ENCODE data around the gene ZNF735. TPM values are rescaled to one million over a fixed set of nuclear protein-coding genes. Genes with fewer than 3 reads are reported as not detected.
A peak's percentile ranks its signal among the peaks of the same experiment; 100 is the strongest.
"Not testable (repeated sequence)": the region's sequence is repeated elsewhere in the genome, so short reads cannot be mapped to it uniquely, and the experiment has no call there.

The ZNF735 gene
- total and polyA plus RNA-seq, 9 of the 15 experiments (the other 6 are each of a cell fraction or from before 2014, with no cell fraction given) = not detected

DNA sequence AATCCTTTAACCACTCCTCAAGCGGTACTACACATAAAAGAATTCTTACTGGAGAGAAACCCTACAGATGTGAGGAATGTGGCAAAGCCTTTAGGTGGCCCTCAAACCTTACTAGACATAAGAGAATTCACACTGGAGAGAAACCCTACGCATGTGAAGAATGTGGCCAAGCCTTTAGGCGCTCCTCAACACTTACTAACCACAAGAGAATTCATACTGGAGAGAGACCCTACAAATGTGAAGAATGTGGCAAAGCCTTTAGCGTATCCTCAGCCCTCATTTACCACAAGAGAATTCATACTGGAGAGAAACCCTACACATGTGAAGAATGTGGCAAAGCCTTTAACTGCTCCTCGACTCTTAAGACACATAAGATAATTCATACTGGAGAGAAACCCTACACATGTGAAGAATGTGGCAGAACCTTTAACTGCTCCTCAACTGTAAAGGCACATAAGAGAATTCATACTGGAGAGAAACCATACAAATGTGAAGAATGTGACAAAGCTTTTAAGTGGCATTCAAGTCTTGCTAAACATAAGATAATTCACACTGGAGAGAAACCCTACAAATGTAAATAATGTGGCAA lies 12.8 kb downstream of the ZNF735 start:
- H3K79me2 ChIP-seq (ENCODE audit: control insufficient read depth, insufficient read depth, low read length); in situ Hi-C loops (cut with MboI): not testable (repeated sequence)
- 0% methylated on average over 5 of the region's 5 CpGs for WGBS (ENCODE audit: insufficient coverage, low coverage, missing lambda C conversion rate)

DNA sequence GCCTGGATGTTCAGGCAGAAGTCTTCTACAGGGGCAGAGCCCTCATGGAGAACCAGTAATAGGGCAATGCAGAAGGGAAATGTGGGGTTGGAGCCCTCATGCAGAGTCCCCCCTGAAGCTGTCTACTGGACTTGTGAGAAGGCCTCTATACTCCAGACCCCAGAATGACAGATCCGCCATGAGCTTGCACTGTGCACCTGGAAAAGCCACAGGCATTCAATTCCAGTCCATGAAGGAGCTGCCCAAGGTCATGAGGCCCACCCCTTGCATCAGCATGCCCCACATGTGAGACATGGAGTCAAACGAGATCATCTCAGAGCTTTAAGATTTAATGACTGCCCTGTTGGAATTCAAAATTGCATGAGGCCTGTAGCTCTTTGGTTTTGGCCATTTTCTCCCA lies 16.4 kb downstream of the ZNF735 start:
- no TSS peak for BruUV-seq (replicated peaks)
- intact Hi-C loops (cut with micrococcal nuclease) = no loop called here
- Histone ChIP-seq H3K36me3 (ENCODE audit: control insufficient read depth, insufficient read depth, low read length) (no peaks in the 10 kb centered on the region), H3K27me3 (ENCODE audit: control insufficient read depth in 2 of 2, insufficient read depth in 2 of 2, low read length in 2 of 2) (no peaks in the 10 kb centered on the region), H4K20me1 (replicated peaks; ENCODE audit: control insufficient read depth, insufficient read depth, low read length) (no peaks in the 10 kb centered on the region), H3K4me3 (no peak overlapping the region), H3K9ac (ENCODE audit: insufficient read depth in 1 of 2, low read depth in 2 of 2, low read length in 2 of 2) (no peak overlapping the region), H2AFZ (ENCODE audit: low read depth, low read length) (no peak overlapping the region), H3K27ac (ENCODE audit: extremely low read depth, low read depth, low read length) (no peak overlapping the region), H3K9me3 (replicated peaks; ENCODE audit: control insufficient read depth, insufficient read depth, low read depth, low read length) (no peaks in the 10 kb centered on the region; the same call in 1 of the 2 replicates), H3K79me2 (ENCODE audit: control insufficient read depth, insufficient read depth, low read length) (no peaks in the 10 kb centered on the region), H3K4me2 (ENCODE audit: insufficient read depth, low read length) (no peak overlapping the region), H3K4me1 (replicated peaks in 1 of 2; ENCODE audit: control insufficient read depth in 2 of 2, insufficient read depth in 2 of 2, low read length in 2 of 2) (no peaks in the 10 kb centered on the region), H3K9me1 (ENCODE audit: control insufficient read depth, insufficient read depth, low read length) (no peaks in the 10 kb centered on the region)
- TF ChIP-seq MCM3 (IDR thresholded peaks at IDR 0.05) = no peak
- no peak for TF ChIP-seq ZNF551 (CRISPR knock-in tag; IDR thresholded peaks at IDR 0.05)
- no peak for TF ChIP-seq ZNF121 (CRISPR knock-in tag; conservative IDR thresholded peaks at IDR 0.05)
- TF ChIP-seq, protein P1, sequence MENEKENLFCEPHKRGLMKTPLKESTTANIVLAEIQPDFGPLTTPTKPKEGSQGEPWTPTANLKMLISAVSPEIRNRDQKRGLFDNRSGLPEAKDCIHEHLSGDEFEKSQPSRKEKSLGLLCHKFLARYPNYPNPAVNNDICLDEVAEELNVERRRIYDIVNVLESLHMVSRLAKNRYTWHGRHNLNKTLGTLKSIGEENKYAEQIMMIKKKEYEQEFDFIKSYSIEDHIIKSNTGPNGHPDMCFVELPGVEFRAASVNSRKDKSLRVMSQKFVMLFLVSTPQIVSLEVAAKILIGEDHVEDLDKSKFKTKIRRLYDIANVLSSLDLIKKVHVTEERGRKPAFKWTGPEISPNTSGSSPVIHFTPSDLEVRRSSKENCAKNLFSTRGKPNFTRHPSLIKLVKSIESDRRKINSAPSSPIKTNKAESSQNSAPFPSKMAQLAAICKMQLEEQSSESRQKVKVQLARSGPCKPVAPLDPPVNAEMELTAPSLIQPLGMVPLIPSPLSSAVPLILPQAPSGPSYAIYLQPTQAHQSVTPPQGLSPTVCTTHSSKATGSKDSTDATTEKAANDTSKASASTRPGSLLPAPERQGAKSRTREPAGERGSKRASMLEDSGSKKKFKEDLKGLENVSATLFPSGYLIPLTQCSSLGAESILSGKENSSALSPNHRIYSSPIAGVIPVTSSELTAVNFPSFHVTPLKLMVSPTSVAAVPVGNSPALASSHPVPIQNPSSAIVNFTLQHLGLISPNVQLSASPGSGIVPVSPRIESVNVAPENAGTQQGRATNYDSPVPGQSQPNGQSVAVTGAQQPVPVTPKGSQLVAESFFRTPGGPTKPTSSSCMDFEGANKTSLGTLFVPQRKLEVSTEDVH (IDR thresholded peaks at IDR 0.05; ENCODE audit: low read depth, partially characterized antibody) = no peak
- no peak for TF ChIP-seq CCAR2 (IDR thresholded peaks at IDR 0.05; ENCODE audit: low read depth, low read length)
- TF ChIP-seq ZKSCAN8 (CRISPR knock-in tag; IDR thresholded peaks at IDR 0.05) = no peak
- no peak for TF ChIP-seq THRAP3 (IDR thresholded peaks at IDR 0.05; ENCODE audit: borderline replicate concordance)
- TF ChIP-seq IFI16 (CRISPR knock-in tag; IDR thresholded peaks at IDR 0.05) = no peak
- TF ChIP-seq MTA2 (IDR thresholded peaks at IDR 0.05; ENCODE audit: low read depth) = no peak
- ATAC-seq (no peak), FAIRE-seq (no peak), DNase-seq (ENCODE audit: extremely low read depth in 1 of 4, low spot score in 3 of 4) (no peak)
- in situ Hi-C loops (cut with MboI) = no loop called here
- ChIA-PET POLR2A (no interaction called here), CTCF (ENCODE audit: low intra/inter-chr PET ratio) (no interaction called here)
- WGBS (ENCODE audit: insufficient coverage, low coverage, missing lambda C conversion rate) = 3% methylated on average over 2 of the region's 2 CpGs

More for the DNA sequence above, 12.8 kb downstream of the ZNF735 start:
- ATAC-seq; H3K27ac ChIP-seq (ENCODE audit: extremely low read depth, low read depth, low read length); CTCF ChIA-PET (ENCODE audit: low intra/inter-chr PET ratio); POLR2A ChIA-PET; H3K4me1 ChIP-seq (replicated peaks in 1 of 2; ENCODE audit: control insufficient read depth in 2 of 2, insufficient read depth in 2 of 2, low read length in 2 of 2); H3K4me2 ChIP-seq (ENCODE audit: insufficient read depth, low read length); H4K20me1 ChIP-seq (replicated peaks; ENCODE audit: control insufficient read depth, insufficient read depth, low read length); H2AFZ ChIP-seq (ENCODE audit: low read depth, low read length); H3K36me3 ChIP-seq (ENCODE audit: control insufficient read depth, insufficient read depth, low read length); H3K4me3 ChIP-seq; DNase-seq (ENCODE audit: extremely low read depth in 1 of 4, low spot score in 3 of 4); H3K9ac ChIP-seq (ENCODE audit: insufficient read depth in 1 of 2, low read depth in 2 of 2, low read length in 2 of 2); FAIRE-seq; intact Hi-C loops (cut with micrococcal nuclease); BruUV-seq (replicated peaks); H3K9me3 ChIP-seq (replicated peaks; ENCODE audit: control insufficient read depth, insufficient read depth, low read depth, low read length); H3K9me1 ChIP-seq (ENCODE audit: control insufficient read depth, insufficient read depth, low read length); H3K27me3 ChIP-seq (ENCODE audit: control insufficient read depth in 2 of 2, insufficient read depth in 2 of 2, low read length in 2 of 2): not testable (repeated sequence)
- TF ChIP-seq ZNF274 (IDR thresholded peaks at IDR 0.05; ENCODE audit: borderline replicate concordance, low read depth, low read length) = peak; percentile 89
